HG03457 (cell line): Measurements from ENCODE around the gene LRCH4.

Experiments
- ATAC-seq: cut with Tn5 transposase; IDR thresholded peaks from one replicate; pipeline ENCODE4 v1.9.1; 2021; ENCODE audit warnings: moderate number of reproducible peaks; ENCODE audit not compliant: unreplicated experiment

The LRCH4 gene

DNA sequence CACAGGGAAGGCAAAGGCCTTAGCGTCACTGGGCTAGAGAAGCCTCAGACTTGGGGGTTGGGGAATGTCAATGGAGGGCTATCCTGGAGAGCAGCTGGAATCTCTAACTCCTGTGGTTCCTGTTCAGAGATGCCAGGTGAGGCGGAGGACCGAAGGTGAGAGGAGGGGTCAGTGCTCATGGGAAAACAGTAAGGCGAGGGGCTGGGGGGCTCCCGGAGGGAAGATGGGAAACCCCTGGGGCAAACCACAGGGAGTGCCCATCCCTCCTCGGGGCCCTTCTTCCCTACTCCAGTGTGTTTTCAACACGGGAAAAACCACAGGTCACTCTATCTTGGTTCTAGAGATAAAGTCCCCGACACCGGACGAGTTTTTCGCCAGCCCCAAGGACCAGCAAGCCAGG, 3.3 kb downstream of the LRCH4 start:
- ATAC-seq = no peak

DNA sequence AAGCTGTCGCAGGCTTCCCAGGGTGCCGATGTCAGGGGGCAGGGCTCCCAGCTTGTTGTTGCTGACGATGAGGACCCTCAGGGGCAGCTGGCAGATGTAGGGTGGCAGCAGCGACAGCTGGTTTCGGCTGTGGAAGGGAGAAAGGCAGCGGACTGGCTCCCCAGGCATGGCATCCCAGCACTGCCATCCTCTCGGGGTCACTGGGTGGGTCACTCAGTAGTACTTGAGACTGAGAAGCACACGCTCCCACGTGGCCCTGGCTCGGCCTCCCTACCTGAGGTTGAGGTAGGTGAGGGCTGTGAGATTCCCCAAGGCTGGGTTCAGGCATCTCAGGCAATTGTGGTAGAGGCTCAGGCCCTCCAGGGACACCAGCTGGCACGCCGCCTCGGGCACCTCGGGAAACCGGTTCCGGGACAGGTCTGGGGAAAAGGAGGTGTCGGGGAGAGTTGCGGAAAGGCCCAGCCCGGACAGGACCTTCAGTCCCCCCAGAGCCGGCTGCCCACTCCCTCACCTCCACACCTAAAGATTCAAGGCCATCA, 3.8 kb downstream of the LRCH4 start:
- no peak for ATAC-seq

DNA sequence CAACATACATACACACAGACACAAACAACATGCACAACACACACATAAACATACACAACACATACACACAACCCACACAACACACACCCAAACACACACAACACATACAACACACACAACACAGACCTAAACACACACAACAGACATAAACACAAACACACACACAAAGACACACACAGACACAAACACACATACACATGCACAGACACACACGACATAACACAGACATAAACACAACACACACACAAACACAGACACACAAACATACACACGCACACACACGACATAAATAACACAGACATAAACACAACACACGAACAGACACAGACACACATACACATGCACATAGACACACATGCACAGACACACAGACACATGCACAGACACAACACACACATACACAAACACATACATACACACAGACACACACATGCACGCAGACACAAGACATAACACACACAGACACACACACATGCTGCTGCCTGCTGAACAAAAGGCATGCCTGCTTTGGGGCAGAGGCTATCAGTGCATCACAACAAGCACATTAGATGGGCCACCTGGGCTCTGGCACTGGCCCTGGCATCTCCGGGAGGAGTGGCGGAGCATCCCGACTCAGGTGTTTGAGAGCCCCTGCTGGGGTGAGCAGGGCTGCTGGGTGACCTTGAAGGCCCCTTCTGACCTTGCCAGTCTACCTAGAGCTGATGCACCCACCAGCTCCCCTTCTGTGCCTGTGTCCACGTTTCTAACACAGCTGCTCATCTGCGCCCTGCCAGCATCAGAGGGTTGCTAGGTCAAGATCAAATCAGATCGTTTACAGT, 5.3 kb downstream of the LRCH4 start:
- ATAC-seq = no peak

DNA sequence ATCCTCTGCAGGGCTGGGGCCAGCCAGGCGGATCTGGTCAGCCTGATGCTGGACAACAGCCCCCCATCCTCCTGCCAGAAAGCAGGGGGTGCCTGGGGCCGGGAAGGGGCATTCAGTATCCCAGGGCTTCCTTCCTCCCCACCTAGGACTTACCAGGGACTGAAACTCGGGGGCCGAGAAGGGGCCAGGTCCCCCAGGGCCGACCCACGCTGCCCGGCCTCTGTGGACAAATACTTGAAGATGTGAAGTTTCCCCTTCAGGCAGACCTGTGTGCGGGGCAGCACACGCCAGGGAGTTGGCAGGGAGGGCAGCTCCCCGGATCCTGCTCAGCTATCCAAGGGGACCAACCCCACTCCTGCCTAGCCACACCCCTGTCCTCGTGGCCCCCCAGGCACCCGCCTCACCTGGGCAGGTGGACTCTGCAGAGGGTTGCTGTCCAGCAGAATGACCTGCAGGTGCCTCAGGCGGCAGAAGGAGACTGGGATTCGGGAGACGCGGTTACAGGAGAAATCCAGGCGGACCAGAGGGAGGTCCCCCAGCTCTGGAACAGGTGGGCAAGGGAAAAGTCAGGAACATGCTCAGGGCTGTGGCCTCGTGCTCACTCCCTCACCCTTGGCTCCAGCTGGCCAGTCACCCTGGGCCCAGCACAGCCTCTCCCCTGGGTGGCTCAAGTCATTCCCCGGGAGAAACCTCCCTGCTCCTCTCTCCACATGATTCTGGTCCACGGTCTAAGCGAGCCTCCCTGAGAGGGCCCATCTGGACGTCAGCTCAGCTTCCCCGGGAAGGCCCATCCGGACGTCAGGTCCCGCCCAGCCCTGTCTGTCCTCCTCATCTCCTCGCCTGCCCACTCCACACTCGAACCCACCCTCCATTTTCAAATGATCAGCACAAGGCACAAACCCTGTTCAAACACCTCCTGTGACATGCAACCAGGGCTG, 7.4 kb downstream of the LRCH4 start:
- ATAC-seq = no peak

DNA sequence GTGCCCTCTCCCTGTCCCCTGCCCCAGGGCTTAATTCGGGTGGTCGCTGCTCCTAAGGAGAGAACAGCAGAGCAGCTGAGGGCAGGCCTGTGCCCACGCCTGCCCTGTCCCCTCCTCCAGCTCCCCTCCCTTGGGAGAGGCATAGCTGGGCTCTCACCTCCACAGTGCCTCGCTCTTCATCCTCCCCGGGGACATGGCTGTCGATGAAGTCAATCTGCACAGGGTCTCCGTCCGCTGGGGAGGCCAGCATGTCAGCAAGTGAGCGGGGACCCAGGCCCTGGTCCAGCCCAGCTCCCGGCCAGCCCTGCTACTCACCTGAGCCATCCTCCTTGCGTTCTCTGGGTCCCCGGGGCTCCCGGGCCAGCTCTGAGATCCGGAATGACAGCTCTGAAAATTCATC, 8.4 kb downstream of the LRCH4 start:
- ATAC-seq = no peak

DNA sequence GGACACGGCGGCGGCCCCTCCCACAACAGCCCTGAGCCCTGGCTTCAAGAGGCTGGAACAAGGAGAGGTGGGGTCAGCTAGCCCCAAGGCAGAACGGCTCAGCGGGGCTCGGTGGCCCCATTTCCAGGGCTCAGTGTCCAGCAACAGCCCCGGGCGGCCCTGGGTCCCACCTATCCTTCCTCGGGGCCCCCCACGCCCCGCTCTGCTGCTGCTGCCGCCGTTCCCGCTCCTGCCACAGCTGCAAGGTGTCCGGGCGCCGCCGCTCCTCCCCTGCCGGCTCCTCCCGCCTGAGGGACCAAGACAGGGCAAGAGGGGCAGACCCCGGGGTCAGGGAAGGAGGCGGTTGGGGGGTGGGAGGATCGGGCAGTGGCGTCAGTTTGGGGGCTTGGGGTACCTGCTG, 8.8 kb downstream of the LRCH4 start:
- ATAC-seq = no peak

DNA sequence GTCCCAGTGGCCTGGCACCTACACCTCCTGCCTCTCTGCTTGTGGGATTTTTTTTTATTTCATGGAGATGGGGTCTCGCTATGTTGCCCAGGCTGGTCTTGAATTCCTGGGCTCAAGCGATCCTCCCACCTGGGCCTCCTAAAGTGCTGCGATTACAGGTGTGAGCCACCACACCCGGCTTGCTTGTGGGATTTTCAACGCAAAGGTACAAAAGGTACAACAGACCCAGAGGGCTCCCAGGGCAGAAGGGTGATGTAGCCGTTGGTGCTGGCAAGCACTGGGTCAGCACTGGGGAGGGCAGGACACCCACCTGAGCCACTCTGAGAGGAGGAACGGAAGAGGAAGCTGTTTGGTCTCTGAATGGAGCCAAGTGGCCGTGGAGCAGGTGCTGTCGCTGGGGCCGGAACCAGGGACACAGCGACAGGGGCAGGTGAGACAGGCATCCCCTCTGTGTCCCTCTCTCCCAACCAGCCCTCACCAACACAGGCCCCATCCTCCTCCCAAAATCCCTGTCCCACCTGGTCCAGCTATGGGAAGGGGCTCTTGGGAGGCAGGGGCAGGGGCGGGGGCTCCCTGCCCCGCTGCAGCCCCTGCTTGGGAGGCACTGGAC, 9.4 kb downstream of the LRCH4 start:
- no peak for ATAC-seq

- ATAC-seq = no peak
Observed at GRCh38 chr7:100575746-100576383, 10.1 kb downstream of the LRCH4 start.

DNA sequence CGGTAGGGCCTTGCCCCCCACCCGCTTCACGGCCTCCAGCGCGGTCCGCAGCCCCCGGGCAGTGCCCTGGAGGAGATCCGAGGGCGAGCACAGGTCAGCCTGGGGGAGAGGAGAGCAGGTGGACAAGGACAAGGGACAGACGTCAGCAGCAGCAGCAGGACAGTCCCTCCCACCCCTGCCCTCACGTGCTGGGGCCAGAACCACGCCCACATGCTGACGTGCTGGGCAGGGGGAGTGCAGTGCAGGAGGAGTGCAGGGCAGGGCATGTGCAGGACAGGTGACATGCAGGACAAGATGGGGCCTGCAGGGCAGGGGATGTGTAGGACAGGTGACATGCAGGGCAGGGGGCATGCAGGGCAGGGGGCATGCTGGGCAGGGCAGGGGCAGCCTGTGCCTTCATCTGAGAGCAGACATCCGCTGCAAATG, 10.7 kb downstream of the LRCH4 start:
- ATAC-seq = no peak

DNA sequence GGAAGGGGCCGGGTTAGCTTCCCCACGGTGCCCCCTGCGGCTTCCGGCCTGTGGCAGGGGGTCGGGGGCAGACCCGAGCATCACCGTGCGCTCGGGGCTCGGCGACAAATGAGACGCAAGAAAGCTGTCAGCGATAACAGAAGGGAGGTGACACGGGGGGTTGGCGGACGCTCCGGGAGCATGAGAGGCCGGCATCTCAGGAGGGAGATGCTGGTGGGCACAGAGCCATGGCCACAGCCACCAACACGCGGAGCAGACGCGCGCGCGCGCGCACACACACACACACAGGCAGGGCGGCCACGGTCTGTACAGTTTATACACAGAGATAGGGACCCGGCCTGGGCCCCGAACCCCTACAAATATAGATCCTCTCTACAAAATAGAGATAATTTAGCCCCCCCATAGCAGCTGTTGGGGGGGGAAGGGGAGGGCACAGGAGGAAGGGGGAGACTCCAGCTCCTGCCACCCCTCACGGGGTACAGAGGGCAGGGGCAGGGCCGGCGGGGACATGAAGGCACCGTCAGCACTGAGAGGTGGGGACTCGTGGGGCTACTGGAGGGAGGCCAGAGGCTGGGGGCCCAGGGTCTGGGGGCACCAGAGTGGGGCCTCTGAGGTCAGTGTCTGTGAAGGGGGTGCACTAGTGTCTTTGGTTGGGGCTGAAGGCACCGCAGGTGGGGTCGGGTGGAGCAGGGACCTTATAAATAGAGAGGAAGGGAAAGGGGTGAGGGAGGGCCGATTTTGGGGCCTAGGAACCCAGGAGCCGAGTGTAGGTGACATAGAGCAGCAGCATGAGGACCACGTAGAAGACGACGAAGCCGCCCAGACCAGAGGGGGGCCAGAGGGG, 11.3 kb downstream of the LRCH4 start:
- ATAC-seq = no peak

DNA sequence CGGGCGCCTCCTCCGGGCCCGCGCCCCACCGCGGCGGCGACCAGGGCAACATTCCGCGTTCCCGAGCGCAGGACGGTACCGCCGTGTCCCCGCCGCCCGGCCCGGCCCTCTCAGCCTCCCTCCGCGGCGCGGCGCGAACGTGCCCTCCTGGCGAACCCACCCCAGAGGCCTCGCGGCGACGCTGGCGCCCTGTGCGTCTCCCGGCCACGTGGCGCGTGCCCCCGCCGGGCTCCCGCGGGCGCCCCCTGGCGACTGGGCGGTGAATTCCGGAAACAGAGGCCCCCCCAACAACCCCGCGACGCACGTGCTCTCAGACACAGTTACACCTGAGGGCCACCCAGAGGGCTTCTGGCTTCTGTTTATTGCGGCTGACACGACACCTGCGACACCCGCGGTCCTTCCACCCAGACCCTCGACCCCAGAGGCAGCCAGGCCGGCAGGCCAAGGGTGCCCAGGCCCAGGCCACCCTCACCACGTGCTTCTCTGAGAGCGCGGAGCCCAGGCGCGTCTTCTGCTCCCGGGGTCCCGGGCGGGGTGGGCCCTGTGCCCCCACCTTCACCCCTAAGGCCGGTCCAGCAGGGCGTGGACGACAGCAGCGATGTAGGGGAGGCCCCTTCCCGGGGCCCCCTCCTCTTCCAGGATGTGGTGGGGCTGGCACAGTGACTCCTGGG, 12.1 kb downstream of the LRCH4 start, which contains the start of gene SAP25:
Gene SAP25 (minus strand): TSS at position 210 of the 671 bp plus-strand sequence. CDS start 158 bp downstream, at position 52.
- no peak for ATAC-seq

DNA sequence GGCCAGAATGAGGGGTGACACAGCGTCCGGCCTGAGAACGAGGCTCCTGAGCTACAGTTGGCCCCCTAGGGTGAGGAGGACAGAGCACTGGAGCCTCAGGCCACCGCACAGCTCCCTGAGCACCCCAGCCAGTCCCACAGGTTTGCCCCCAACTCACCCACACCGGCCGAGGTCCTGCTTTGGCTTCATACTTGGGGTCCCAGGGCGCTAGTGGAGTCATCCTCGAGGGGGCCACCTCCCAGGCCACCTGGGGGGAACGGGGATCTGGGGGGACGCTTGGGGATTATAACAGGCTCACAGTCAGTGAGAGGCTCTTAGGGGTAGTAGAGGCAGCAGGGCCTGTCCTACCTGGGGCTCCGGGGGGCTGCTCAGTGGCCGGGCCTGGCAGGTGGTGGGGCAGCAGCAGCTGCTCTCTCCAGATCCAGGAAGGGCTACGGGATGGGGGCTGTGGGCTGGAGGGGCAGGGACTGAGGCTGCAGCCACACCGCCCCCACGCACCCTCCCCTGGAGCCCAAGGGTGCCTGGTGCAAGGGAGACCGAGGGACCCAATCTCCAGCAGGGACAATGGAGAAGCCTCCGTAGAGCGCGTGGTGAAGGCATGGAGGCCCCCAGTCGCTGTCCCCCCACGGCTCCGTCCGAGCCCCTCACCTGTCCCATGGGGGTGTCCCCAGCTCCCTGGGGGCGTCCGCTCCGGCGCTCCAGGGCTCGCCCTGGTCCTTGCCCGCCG, 12.8 kb downstream of the LRCH4 start:
- ATAC-seq = no peak

- ATAC-seq = no peak
Observed at GRCh38 chr7:100572281-100572948, 13.5 kb downstream of the LRCH4 start.

- ATAC-seq = no peak
Observed at GRCh38 chr7:100571829-100572116, 14.2 kb downstream of the LRCH4 start.

GRCh38 chr7:100570954-100571828, 14.7 kb downstream of the LRCH4 start:
- ATAC-seq = no peak

DNA sequence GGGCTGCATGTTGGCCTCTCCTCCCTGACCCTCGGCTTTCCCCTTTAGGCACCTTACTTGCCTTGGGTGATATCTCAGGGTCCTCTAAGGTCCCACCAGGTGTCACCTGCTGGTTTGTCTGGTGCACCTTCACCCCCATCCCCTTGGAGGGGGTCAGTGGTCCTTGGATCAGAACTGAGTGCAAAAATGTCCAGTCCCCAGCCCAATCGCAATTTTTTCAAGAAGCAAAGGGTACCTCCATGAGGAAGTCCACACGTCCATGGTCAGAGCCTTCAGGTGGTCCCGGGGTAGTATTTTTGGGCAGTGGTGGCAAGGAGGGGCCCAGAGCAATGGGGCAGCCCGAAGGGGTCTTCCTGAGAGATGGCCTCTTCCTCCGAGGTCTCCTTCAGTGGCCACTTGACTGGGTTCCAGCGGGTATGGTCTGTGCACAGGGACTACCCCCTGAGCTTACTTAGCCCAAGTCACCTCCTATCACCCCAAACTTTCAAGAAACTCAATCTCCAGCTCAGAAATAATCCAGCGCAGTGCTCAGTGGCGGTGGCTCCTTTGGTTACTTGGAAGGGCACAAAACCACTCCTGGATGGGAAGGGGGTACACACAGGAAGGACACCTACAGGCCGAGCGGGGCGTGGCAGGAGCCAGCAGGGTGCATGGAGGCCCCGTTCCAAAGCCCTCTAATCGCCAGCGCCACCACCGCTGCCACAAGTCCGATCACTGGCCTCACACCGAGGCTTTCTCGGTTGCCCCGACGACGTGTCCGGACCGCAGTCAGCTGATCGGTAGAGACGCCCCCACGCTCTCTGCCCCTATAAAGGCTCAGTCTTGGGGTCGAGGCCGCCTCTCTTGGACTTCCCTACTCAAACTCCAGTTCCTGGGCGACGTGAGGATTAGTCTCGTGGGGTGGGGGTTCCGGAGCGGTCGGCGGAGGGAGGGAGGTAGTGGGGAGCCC, 16.8 kb downstream of the LRCH4 start:
- ATAC-seq = no peak
